Tongue (tissue), 2 donors: ENCODE data around the gene KRT24. TPM values are rescaled to one million over a fixed set of nuclear protein-coding genes. Genes with fewer than 3 reads are reported as not detected.
A peak's percentile ranks its signal among the peaks of the same experiment; 100 is the strongest.

Experiments used
- DNase-seq: peaks from one replicate; pipeline ENCODE4 v3.0.0-alpha.2; 2015
- total RNA-seq: library from RNA; depleted of rRNA; stranded (reverse); fragments of >200 nt; gene quantifications from one replicate; pipeline ENCODE4 v1.2.3, GENCODE V29; 2014

Gene KRT24
- total RNA-seq, 1 donor from 2014 or later, result 0.31 TPM

DNA sequence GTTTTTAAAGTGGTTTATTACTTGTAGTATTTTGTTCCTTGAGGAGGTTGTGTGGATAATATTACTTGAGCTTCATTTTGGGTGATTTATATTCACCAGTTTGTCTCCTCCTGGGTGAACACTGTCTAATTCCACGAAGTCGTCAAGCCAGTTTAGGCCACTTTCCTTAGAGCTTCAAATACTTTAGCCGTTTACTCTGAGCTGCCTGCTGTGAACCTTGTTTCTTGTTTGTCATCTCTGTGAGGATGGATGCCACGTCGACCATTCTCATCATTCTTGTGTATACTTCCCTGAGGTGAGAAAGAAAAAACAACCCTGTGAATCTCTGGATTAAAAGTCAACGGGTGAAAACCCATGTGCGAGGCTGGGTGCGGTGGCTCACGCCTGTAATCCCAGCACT, 9.0 kb downstream of the KRT24 start:
- DNase-seq, result peak; percentile 50

DNA sequence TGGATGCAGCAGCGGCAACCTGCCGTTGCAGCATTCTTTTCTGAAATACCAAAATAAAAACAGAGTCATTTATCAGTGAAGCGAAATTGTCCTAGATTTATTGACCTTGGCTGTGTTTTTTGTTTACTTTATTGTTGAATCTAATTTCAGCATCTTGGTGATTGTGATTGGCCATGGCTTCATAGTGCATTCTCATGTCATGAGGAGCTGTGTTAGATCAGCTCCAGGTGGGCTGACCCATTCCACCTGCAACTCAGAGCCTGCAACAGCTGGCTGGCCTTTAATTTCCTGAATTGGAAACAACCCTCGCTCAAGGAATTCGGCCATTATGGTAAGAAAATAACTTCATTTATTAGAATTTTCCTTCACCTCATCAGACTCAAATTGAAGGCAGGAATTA, 16.4 kb downstream of the KRT24 start:
- DNase-seq, result no peak

DNA sequence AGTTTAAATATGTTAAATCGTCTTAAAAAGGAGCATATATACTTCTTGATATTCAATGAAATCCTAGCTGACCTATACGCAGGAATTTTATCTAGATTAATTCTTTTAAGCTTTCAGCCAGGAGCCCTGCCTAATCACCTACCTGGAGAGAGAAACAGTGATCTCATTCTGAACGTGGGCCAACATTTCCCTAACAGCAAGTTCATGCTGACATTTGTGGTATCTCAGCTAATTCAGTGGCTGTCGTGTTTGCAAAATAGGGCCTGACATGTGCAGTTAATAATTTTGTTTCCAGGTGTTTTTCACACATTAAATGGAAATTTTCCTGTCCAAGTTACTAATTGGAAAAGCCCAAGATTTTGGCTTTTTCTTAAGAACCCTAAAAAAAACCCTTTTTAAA, 17.4 kb downstream of the KRT24 start:
- DNase-seq, result no peak

DNA sequence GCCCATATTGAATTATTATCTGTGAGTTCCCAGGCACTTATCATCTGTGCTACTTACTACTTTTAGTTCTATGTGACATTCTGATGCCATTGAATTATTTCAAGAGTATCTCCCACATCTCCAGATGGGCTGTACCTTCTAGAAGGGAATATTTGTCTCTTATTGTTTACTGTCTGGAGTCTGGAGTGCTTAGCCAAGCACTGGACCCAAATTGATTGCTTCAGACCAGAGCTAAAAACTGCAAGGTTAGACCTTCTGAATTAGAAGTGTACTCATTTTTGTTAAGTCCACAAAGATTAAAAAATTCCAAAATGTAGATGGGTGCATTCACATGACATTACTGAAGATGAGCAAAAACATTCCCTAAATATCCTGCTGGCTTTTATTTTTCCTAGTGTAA, 22.6 kb downstream of the KRT24 start:
- no peak for DNase-seq

DNA sequence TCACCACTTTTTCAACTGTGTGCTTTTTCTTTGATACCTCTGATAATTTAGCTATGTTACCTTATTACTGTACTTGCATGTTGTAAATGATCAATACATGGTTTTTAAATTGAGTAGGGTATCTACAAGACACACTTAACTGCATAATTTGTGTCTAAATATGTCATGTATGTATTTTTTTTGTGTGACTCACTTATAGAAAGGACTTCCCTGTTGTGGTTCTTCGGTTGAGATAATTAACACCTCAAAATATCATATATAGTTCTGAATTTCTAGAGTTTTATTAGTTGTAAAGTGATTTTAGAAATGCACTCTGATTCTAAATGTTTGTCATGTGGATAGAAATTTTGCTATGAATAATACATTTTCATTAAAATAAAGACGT, 24.0 kb downstream of the KRT24 start:
- DNase-seq, result no peak

DNA sequence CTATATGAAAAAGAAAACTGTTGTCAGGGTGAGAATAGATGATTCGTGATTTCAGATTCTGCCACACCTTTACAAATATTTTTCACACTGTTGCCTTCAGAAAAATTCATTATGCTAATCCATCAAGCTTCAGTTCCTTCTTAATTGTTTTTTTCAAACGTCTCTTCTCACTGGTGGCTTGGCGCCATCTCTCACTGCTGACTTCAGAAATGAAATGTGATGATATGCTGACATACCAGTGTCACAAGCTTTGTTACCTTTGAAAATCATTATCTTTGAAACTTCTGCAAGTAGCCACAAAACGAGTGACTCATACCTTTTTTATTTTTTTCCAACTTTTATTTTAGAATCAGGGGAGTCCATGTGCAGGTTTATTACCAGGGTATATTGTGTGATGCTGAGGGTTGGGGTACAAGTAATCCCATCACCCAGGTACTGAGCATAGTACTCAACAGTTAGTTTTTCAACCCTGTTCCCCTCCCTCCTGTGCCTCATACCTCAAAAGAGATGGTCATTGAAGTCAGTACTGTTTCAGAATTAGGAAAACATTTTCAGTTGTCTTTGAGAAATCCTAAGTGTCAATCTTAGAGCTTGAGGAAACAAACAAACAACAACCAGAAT, 24.5 kb downstream of the KRT24 start:
- DNase-seq, result no peak

DNA sequence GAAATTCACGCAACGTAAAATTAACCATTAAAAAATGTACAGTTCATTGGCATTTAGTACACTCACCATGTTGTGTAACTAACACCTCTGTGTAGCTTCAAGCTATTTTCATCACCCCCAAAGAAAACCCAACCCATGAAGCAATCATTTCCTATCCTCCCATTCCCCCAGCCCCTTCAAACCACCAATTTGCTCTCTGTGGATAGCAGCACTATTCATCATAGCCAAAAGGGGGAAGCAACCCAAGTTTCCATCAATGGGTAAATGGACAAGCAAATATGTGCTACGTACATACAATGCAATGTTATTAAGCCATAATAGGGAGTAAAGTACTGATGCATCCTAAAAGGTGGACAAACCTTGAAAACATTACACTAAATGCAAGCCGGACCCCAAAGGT, 27.6 kb downstream of the KRT24 start:
- no peak for DNase-seq

DNA sequence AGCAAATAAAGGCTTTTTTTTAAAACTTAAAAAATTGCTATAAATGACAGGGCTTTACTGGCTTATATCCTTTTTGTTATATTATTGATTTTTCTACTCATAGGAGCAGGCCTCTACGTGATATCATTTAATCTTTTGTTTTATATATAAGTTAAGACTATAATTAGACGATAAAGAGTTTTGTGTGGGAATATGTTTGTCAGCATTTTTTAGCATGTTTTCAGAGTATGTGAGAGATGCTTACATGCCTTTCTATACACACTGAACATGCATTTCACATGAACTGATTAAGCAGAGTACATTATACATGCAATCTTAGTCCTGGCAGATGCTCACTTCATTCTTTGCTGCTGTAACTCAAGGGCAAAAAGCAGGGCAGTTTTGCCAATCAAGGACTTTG, 30.9 kb downstream of the KRT24 start:
- DNase-seq, result no peak

DNA sequence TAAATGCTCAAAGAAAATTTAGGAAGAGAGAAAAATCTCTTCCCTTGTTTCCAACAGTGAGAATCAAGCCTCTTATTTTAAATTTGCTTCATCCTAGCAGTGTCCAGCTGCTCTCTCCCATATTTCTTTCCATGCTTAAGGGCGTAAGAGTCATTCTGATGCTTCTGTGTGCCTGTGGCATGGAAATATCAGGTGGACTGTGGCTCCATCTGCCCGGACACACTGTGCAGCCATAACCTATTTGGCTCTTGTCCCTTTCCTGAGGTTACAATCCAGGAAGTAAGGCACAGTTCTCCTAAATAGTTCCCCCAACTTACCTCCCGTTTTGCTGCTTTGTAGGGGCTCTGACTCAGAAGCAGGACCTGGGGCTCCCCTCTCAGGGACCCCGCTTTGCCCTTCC, 32.3 kb downstream of the KRT24 start:
- DNase-seq, result no peak

DNA sequence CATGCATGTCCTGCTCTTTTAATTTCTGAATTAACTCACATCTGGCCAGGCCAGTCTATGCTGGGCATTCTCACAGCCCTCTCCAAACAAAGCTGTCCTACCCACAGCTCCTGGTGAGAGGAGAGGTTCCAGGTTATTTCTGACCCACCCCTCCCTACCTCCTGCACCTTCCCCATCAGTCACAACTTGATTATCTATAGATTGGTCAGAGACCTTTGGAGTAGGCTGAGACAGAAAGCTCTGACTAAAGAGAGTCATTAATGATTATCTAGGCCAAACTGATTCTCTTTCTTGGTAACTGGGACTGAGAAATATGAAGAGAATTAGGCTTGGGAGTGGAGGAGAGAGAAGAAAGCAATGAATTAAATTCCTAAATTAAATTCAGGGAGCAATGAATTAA, 37.2 kb downstream of the KRT24 start:
- DNase-seq, result no peak

DNA sequence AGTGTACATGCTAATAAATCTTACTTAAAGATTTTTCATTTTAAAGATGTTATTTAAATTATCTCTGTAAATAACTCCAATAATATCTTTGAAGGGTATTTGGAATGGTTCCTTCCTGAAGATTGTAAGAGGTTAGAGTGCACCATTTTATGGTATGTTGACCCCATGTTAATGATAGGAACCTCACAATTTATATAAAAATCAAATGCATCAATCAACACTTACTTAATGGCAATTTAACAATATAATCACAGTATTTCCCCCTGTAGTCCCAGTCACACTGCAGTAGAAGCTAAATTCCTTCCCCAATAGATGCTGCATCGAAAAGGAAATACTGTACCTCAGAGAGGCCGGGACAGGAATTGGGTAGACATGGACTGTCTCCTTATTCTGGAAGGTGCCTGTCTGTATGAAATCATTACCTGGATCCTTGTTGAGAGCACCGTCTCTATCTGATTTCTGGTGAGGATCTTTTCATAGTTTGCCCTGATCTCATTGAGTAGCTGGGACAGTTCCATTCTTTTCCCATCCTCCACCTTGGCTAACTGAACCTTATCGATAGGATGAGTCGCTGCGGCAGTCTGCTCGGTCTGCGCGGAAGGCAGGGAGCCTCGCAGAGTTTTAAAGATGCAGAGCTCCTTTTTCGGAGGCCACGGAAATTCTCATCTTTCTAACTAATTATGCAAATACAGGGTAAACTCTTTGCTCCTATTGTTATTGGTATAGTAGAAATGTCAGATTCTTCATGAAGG, 38.8 kb downstream of the KRT24 start, which contains the start of gene KRT222:
KRT222 (minus strand) TSS at position 596 of the 752 bp plus-strand sequence; CDS start at position 518, 78 bp downstream.
- DNase-seq, result peak; percentile 8

DNA sequence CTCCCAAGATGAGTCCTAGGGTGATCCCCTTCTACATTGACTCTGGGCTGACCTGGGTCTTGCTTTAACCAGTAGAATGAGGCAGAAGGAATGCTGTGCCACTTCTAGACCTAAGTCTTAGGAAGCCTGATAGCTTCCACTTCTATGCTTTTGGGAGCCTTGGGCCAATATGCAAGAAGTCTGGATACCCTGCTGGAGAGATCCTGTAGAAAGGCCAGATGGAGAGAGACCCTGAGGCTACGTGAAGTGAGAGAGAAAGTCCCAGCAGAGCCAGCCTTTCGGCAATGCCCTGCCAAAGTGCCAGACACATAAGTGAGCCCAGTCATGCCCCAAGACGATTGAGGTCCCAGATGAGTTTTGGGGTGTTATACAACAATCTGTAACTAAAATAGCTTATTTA, 40.3 kb downstream of the KRT24 start:
- DNase-seq, result no peak

DNA sequence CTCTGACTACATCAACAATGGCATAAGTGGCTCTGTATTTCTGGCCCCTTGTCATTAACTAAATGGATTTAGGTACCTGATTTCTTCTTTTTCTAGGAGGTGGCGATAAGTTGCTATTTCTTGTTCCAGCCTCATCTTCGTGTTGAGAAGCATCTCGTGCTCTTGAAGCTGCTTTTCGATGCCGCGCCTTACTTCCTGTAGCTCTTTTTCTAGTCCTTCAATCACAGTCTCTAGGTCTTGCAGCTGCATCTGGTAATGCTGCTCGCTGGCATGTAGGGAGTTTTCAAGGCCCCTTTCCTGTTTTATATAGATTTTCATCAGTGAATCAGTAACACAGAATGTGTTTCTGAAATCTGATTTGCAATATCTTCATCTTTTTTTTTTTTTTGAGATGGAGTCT, 43.6 kb downstream of the KRT24 start:
- DNase-seq, result no peak

DNA sequence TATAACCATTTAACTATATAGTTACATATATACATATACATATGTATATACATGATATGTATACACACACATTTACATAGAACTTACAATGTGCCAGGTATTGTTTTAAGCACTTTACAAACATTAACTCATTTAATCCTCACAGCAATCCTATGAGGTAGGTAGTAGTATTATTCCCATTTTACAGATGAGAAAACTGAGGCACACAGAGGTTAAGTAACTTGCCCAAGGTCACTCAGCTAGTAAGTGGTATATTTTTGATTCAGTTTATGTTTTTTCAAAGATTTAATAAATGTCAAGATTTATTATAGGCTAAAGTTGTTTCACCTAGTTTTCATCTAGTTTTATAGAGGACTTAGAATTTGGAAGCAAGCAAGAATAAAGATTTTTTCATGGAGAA, 45.2 kb downstream of the KRT24 start:
- no peak for DNase-seq

DNA sequence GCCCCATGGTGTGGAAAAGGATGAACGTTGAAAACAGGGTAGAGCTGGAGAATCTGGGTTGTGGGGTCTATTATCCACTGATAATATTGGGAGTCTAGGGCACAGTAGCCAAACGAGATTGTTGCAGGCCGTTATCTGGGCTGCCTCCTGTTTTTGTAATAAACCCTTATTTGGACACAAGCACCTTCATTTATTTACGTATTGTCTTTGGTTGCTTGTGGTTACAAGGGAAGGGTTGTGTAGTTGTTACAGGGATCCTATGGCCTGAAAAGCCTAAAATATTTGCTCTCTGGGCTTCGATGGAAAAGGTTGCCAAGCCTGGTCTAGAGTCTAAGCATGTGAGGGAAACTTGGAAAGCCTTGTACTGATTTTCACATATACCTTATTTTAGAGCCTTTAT, 51.6 kb downstream of the KRT24 start:
- DNase-seq, result no peak

DNA sequence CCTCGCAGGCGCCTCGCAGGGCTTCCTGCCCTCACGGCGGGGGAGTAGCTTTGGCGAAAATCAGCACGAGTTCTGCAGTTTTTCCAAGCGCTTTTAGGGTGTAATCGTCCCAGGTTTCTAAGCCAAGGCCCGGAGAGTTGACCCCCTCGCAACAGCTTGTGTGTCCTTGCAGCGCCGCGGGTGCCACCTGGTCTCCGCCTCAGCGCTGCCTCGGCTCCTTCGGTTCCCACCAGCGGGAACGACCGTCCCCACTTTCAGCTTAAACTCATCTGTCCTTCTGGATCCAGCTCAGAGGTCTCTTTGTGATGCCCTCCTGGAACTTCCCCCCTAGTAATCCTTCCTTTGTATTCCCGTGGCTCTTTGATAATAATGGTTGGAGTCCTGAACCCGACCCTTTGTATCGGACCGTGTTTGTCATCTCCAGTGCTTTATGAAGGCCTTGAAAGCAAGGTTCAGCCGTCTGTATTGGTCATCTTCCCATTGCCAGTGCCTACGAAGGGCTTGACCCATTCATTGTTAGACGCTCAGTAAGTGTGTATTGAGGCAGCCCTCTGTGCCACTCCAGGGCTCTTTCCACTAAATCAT, 55.1 kb downstream of the KRT24 start:
- no peak for DNase-seq

Other genes starting within 250 kb of the KRT24 start
- 10.4 TPM for gene TNS4, start 202.1 kb downstream of the KRT24 start, total RNA-seq
- not detected for gene CCR7, start 138.3 kb downstream of the KRT24 start, total RNA-seq
- 101 TPM for gene SMARCE1, start 55.9 kb downstream of the KRT24 start, total RNA-seq
- gene KRT222, start 38.6 kb downstream of the KRT24 start, total RNA-seq, result not detected
- not detected for gene KRT25, start 51.6 kb upstream of the KRT24 start, total RNA-seq
- gene KRT26, start 68.4 kb upstream of the KRT24 start, total RNA-seq, result not detected
- gene KRT27, start 78.8 kb upstream of the KRT24 start, total RNA-seq, result not detected
- not detected for gene KRT28, start 96.2 kb upstream of the KRT24 start, total RNA-seq
- 13.6 TPM for gene KRT10, start 118.9 kb upstream of the KRT24 start, total RNA-seq
- gene KRT12, start 163.5 kb upstream of the KRT24 start, total RNA-seq, result not detected
- gene KRT20, start 181.5 kb upstream of the KRT24 start, total RNA-seq, result 0.51 TPM
- gene KRT23, start 233.9 kb upstream of the KRT24 start, total RNA-seq, result 26.3 TPM